Fibroblast of lung (primary cell): ENCODE measurements around the gene DLX4. TPM values are rescaled to one million over a fixed set of nuclear protein-coding genes. Genes with fewer than 3 reads are reported as not detected.

Source experiments
- DNase-seq, 2 donors: peaks; one replicate each; pipeline versions ENCODE4 v3.0.0 to v3.0.0-alpha.2; 2010; ENCODE audit warnings: low read depth in 2 of 2
- H2AFZ ChIP-seq: 2 replicates; pipeline ENCODE4 v1.5.1; 2012; ENCODE audit warnings: low read length, control low read depth, inconsistent platforms
- H3K27ac ChIP-seq: 2 replicates; pipeline ENCODE4 v1.5.1; 2011; ENCODE audit warnings: low read length, control low read depth; ENCODE audit not compliant: insufficient read depth
- H3K27me3 ChIP-seq: 2 replicates; pipeline ENCODE4 v1.5.1; 2011; ENCODE audit warnings: mild to moderate bottlenecking, low read length; ENCODE audit not compliant: control insufficient read depth, insufficient read depth
- H3K36me3 ChIP-seq: 2 replicates; pipeline ENCODE4 v1.5.1; 2011; ENCODE audit warnings: low read length; ENCODE audit not compliant: control insufficient read depth, insufficient read depth
- H3K4me1 ChIP-seq: 2 replicates; pipeline ENCODE4 v1.5.1; 2011; ENCODE audit warnings: low read length; ENCODE audit not compliant: control insufficient read depth, insufficient read depth; ENCODE audit errors: extremely low read depth
- H3K4me2 ChIP-seq: 2 replicates; pipeline ENCODE4 v1.5.1; 2011; ENCODE audit warnings: low read length, control low read depth; ENCODE audit not compliant: insufficient read depth; ENCODE audit errors: extremely low read depth
- H3K4me3 ChIP-seq, 4 experiments: fragments of 200-600 bp in 1 of 4; sonication (generic) in 1 of 4; replicated peaks in 1 of 4; 2 replicates each; pipeline ENCODE4 v1.5.1; 2011 to 2016; ENCODE audit warnings: low read length in 4 of 4, low read depth in 3 of 4, mild to moderate bottlenecking in 3 of 4, control low read depth in 2 of 4, inconsistent platforms in 1 of 4, mixed read lengths in 1 of 4; ENCODE audit not compliant: insufficient read depth in 1 of 4; ENCODE audit errors: control extremely low read depth in 1 of 4
- H3K79me2 ChIP-seq: 2 replicates; pipeline ENCODE4 v1.5.1; 2012; ENCODE audit warnings: mild to moderate bottlenecking, low read length, inconsistent platforms; ENCODE audit not compliant: control insufficient read depth, insufficient read depth
- H3K9ac ChIP-seq: 2 replicates; pipeline ENCODE4 v1.5.1; 2011; ENCODE audit warnings: mild to moderate bottlenecking, low read length, control low read depth; ENCODE audit not compliant: insufficient read depth
- H3K9me3 ChIP-seq: 2 replicates; pipeline ENCODE4 v1.5.1; 2012; ENCODE audit warnings: low read depth, low read length; ENCODE audit not compliant: control insufficient read depth, insufficient read depth
- H4K20me1 ChIP-seq: 2 replicates; pipeline ENCODE4 v1.5.1; 2011; ENCODE audit warnings: low read length; ENCODE audit not compliant: control insufficient read depth, insufficient read depth; ENCODE audit errors: extremely low read depth
- CTCF ChIP-seq, 2 donors: IDR thresholded peaks in 1 of 2; conservative IDR thresholded peaks in 1 of 2; 1 replicate in 1 of 2; 2 replicates in 1 of 2; pipeline ENCODE4 v1.5.1; 2011 to 2012; ENCODE audit warnings: low read length in 2 of 2, control low read depth in 1 of 2, inconsistent platforms in 1 of 2, low read depth in 1 of 2, mild to moderate bottlenecking in 1 of 2
- EZH2 ChIP-seq: IDR thresholded peaks from 2 replicates; pipeline ENCODE4 v1.5.1; 2012; ENCODE audit warnings: low read length, control low read depth, mild to moderate bottlenecking; ENCODE audit errors: missing control alignments
- polyA plus RNA-seq, 2 donors: library from polyadenylated mRNA; depleted of rRNA in 1 of 2; stranded (reverse) in 1 of 2; unstranded in 1 of 2; fragments of >200 nt; gene quantifications; 2 replicates each; pipeline ENCODE4 v1.2.1, GENCODE V29; 2011 to 2012; ENCODE audit warnings: missing spikeins in 1 of 2
- total RNA-seq: library from RNA; depleted of rRNA; stranded (reverse); fragments of >200 nt; gene quantifications from 2 replicates; pipeline ENCODE4 v1.2.1, GENCODE V29; 2014

The DLX4 gene
- total and polyA plus RNA-seq, 2 donors (not counting 1 experiment from before 2014, with no cell fraction given): not detected

GRCh38 chr17:50018909-50019308, 49.9 kb downstream of the DLX4 start:
- Histone ChIP-seq H3K79me2 (no peaks in the 10 kb centered on the region), H3K36me3 (no peaks in the 10 kb centered on the region), H3K4me1 (peaks cover 2% of the 10 kb centered on the region), H3K9me3 (no peaks in the 10 kb centered on the region), H3K4me3 (no peak overlapping the region), H3K27ac (no peak overlapping the region), H3K27me3 (peaks cover 11% of the 10 kb centered on the region), H3K9ac (no peak overlapping the region), H3K4me2 (no peak overlapping the region), H4K20me1 (no peaks in the 10 kb centered on the region), H2AFZ (no peak overlapping the region)
- peak in 1 of 2 donors; percentile 34 for DNase-seq
- TF ChIP-seq CTCF (conservative IDR thresholded peaks at IDR 0.05 in 1 of 2, IDR thresholded peaks at IDR 0.05 in 1 of 2; ENCODE audit: low read depth in 1 of 2, low read length in 2 of 2) (no peak), EZH2 (no peak)

- TF ChIP-seq CTCF (conservative IDR thresholded peaks at IDR 0.05 in 1 of 2, IDR thresholded peaks at IDR 0.05 in 1 of 2; ENCODE audit: low read depth in 1 of 2, low read length in 2 of 2) (no peak), EZH2 (no peak)
- Histone ChIP-seq H3K4me1 (peaks cover 2% of the 10 kb centered on the region), H3K27ac (no peak overlapping the region), H4K20me1 (no peaks in the 10 kb centered on the region), H3K9me3 (peaks cover 3% of the 10 kb centered on the region), H3K4me2 (no peak overlapping the region), H3K79me2 (no peaks in the 10 kb centered on the region), H3K27me3 (peaks cover 7% of the 10 kb centered on the region), H3K9ac (no peak overlapping the region), H3K4me3 (no peak overlapping the region), H2AFZ (no peak overlapping the region), H3K36me3 (no peaks in the 10 kb centered on the region)
- DNase-seq: no peak
These were observed 52.0 kb downstream of the DLX4 start for GRCh38 chr17:50020841-50021599.

GRCh38 chr17:50021681-50022370, 52.8 kb downstream of the DLX4 start:
- H3K27ac ChIP-seq: no peak overlapping the region
- no peak overlapping the region for H2AFZ ChIP-seq
- H3K9ac ChIP-seq: no peak overlapping the region
- H3K4me3 ChIP-seq: no peak overlapping the region
- H3K36me3 ChIP-seq: no peaks in the 10 kb centered on the region
- TF ChIP-seq CTCF (conservative IDR thresholded peaks at IDR 0.05 in 1 of 2, IDR thresholded peaks at IDR 0.05 in 1 of 2; ENCODE audit: low read depth in 1 of 2, low read length in 2 of 2) (no peak), EZH2 (no peak)
- peaks cover 4% of the 10 kb centered on the region for H3K4me1 ChIP-seq
- H3K9me3 ChIP-seq: peaks cover 3% of the 10 kb centered on the region
- H3K79me2 ChIP-seq: no peaks in the 10 kb centered on the region
- H3K4me2 ChIP-seq: no peak overlapping the region
- DNase-seq: no peak
- no peaks in the 10 kb centered on the region for H4K20me1 ChIP-seq
- H3K27me3 ChIP-seq: peaks cover 7% of the 10 kb centered on the region
